Stimulated activated CD4-positive, alpha-beta T cell treated with anti-CD3 and anti-CD28 coated beads, TNF-alpha, amount 100 ng/mL, for 4 hours (primary cell): ENCODE data around the gene ADCY2.
A peak's percentile ranks its signal among the peaks of the same experiment; 100 is the strongest.

Experiments
- DNase-seq, 3 experiments: peaks; one replicate each; pipeline ENCODE4 v3.0.0-alpha.2; 2020; ENCODE audit warnings: low read depth in 3 of 3

ADCY2 gene

GRCh38 chr5:7868773-7869473 is 473.0 kb downstream of the ADCY2 start, which contains the start of the genes FASTKD3 and MTRR:
TSS of gene FASTKD3 (minus strand) at chr5:7869031. CDS start at chr5:7868083, 948 bp downstream.
TSS of gene MTRR (plus strand) at chr5:7869148. CDS start at chr5:7870795, 1,647 bp downstream.
- DNase-seq: peak; percentile 79 to 82 (median 79)

GRCh38 chr5:7869474-7870136 is 473.7 kb downstream of the ADCY2 start:
- no peak for DNase-seq

GRCh38 chr5:7871653-7872052 is 475.7 kb downstream of the ADCY2 start:
- no peak for DNase-seq

- DNase-seq: no peak
Observed at GRCh38 chr5:7872517-7873130, 476.7 kb downstream of the ADCY2 start.

- DNase-seq: no peak
Observed at GRCh38 chr5:7873216-7873615, 477.3 kb downstream of the ADCY2 start.

GRCh38 chr5:7874639-7875038 is 478.7 kb downstream of the ADCY2 start:
- no peak for DNase-seq

GRCh38 chr5:7875151-7875550 is 479.2 kb downstream of the ADCY2 start:
- no peak for DNase-seq

- DNase-seq: no peak
Observed at GRCh38 chr5:7876867-7877266, 480.9 kb downstream of the ADCY2 start.

GRCh38 chr5:7877851-7878250 is 481.9 kb downstream of the ADCY2 start:
- DNase-seq: no peak

- no peak for DNase-seq
Observed at GRCh38 chr5:7878381-7878873, 482.5 kb downstream of the ADCY2 start.
